ENCODE results near the gene C16orf92. TPM values are rescaled to one million over a fixed set of nuclear protein-coding genes. Genes with fewer than 3 reads are reported as not detected.

Gene C16orf92
- total RNA-seq, 1 experiment from 2014 or later = not detected

GRCh38 chr16:29989111-29989858, 33.7 kb upstream of the C16orf92 start:
- CTCF ChIA-PET = interaction anchor here (0.6 kb wide), 1 partner anchor 125 kb away, joined by 6 read pairs; no protein-coding TSS in a partner anchor
- BruUV-seq (replicated peaks) = no TSS peak

GRCh38 chr16:29990034-29990433, 33.0 kb upstream of the C16orf92 start:
- BruUV-seq (replicated peaks) = no TSS peak
- H4K20me1 ChIP-seq (ENCODE audit: insufficient read depth) = no peaks in the 10 kb centered on the region
- no peak overlapping the region for H3K27ac ChIP-seq
- H3K4me2 ChIP-seq = no peak overlapping the region
- POLR2A ChIA-PET (ENCODE audit: unreplicated experiment) = no interaction called here
- TF ChIP-seq EZH2 (IDR thresholded peaks at IDR 0.05; ENCODE audit: low read depth) (no peak), CTCF (conservative IDR thresholded peaks at IDR 0.05) (no peak)
- H3K36me3 ChIP-seq (ENCODE audit: low read depth) = peaks cover 6% of the 10 kb centered on the region; the same call in 1 of the 2 replicates
- H3K9me3 ChIP-seq (ENCODE audit: insufficient read depth, low read depth) = no peaks in the 10 kb centered on the region
- H3K4me1 ChIP-seq (replicated peaks; ENCODE audit: insufficient read depth) = peaks cover 17% of the 10 kb centered on the region
- peaks cover 34% of the 10 kb centered on the region for H3F3A ChIP-seq (ENCODE audit: insufficient read depth, low read depth)
- no peaks in the 10 kb centered on the region for H3K79me2 ChIP-seq (ENCODE audit: low read depth)
- CTCF ChIA-PET = interaction anchor here (0.6 kb wide), 1 partner anchor 125 kb away, joined by 6 read pairs; no protein-coding TSS in a partner anchor
- no peak for DNase-seq
- H3K9me2 ChIP-seq (ENCODE audit: insufficient read depth) = no peaks in the 10 kb centered on the region
- no peak overlapping the region for H3K4me3 ChIP-seq
- no peaks in the 10 kb centered on the region for H3K27me3 ChIP-seq (ENCODE audit: insufficient read depth, low read depth)
- H2AFZ ChIP-seq = no peak overlapping the region
- intact Hi-C loops (cut with micrococcal nuclease; ENCODE audit: unreplicated experiment) = no loop called here

More at GRCh38 chr16:29989111-29989858, 33.7 kb upstream of the C16orf92 start:
- peaks cover 11% of the 10 kb centered on the region for H3K36me3 ChIP-seq (ENCODE audit: low read depth)
- peaks cover 30% of the 10 kb centered on the region for H3F3A ChIP-seq (ENCODE audit: insufficient read depth, low read depth)
- H3K27ac ChIP-seq = no peak overlapping the region
- H3K9me2 ChIP-seq (ENCODE audit: insufficient read depth) = no peaks in the 10 kb centered on the region
- no peak overlapping the region for H2AFZ ChIP-seq
- no peaks in the 10 kb centered on the region for H3K79me2 ChIP-seq (ENCODE audit: low read depth)
- no peaks in the 10 kb centered on the region for H3K27me3 ChIP-seq (ENCODE audit: insufficient read depth, low read depth)
- H3K9me3 ChIP-seq (ENCODE audit: insufficient read depth, low read depth) = no peaks in the 10 kb centered on the region
- no peak overlapping the region for H3K4me2 ChIP-seq
- no peaks in the 10 kb centered on the region for H4K20me1 ChIP-seq (ENCODE audit: insufficient read depth)
- H3K4me1 ChIP-seq (replicated peaks; ENCODE audit: insufficient read depth) = peaks cover 10% of the 10 kb centered on the region
- TF ChIP-seq CTCF (conservative IDR thresholded peaks at IDR 0.05) (no peak), EZH2 (IDR thresholded peaks at IDR 0.05; ENCODE audit: low read depth) (no peak)
- H3K4me3 ChIP-seq = no peak overlapping the region
- intact Hi-C loops (cut with micrococcal nuclease; ENCODE audit: unreplicated experiment) = no loop called here
- DNase-seq = no peak
- POLR2A ChIA-PET (ENCODE audit: unreplicated experiment) = no interaction called here

DNA sequence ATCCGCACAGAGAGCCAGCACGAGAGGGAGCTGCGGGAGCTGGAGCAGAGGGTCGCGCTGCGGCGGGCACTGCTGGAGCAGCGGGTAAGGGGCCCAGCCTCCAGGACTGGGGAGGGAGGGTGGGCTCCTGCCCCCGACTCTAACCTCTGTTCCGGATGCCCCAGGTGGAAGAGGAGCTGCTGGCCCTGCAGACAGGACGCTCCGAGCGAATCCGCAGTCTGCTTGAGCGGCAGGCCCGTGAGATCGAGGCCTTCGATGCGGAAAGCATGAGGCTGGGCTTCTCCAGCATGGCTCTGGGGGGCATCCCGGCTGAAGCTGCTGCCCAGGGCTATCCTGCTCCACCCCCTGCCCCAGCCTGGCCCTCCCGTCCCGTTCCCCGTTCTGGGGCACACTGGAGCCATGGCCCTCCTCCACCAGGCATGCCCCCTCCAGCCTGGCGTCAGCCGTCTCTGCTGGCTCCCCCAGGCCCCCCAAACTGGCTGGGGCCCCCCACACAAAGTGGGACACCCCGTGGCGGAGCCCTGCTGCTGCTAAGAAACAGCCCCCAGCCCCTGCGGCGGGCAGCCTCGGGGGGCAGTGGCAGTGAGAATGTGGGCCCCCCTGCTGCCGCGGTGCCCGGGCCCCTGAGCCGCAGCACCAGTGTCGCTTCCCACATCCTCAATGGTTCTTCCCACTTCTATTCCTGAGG, 32.0 kb upstream of the C16orf92 start:
- Histone ChIP-seq H3K27me3 (ENCODE audit: insufficient read depth, low read depth) (no peaks in the 10 kb centered on the region), H3K4me1 (replicated peaks; ENCODE audit: insufficient read depth) (peaks cover 17% of the 10 kb centered on the region), H3K4me2 (no peak overlapping the region), H3F3A (ENCODE audit: insufficient read depth, low read depth) (peaks cover 38% of the 10 kb centered on the region), H3K36me3 (ENCODE audit: low read depth) (no peaks in the 10 kb centered on the region; the same call in 1 of the 2 replicates), H3K79me2 (ENCODE audit: low read depth) (no peaks in the 10 kb centered on the region), H3K9me2 (ENCODE audit: insufficient read depth) (no peaks in the 10 kb centered on the region), H4K20me1 (ENCODE audit: insufficient read depth) (no peaks in the 10 kb centered on the region), H3K4me3 (no peak overlapping the region), H3K9me3 (ENCODE audit: insufficient read depth, low read depth) (no peaks in the 10 kb centered on the region), H3K27ac (no peak overlapping the region), H2AFZ (no peak overlapping the region)
- no peak for DNase-seq
- ChIA-PET CTCF (interaction anchor here (0.6 kb wide), 2 partner anchors 146 to 257 kb away, joined by 3 to 5 read pairs; no protein-coding TSS in a partner anchor), POLR2A (ENCODE audit: unreplicated experiment) (no interaction called here)
- intact Hi-C loops (cut with micrococcal nuclease; ENCODE audit: unreplicated experiment) = no loop called here
- BruUV-seq (replicated peaks) = no TSS peak
- TF ChIP-seq EZH2 (IDR thresholded peaks at IDR 0.05; ENCODE audit: low read depth) = no peak
- no peak for TF ChIP-seq CTCF (conservative IDR thresholded peaks at IDR 0.05)
